Keratinocyte (primary cell): ENCODE measurements around the gene FAF1. TPM values are rescaled to one million over a fixed set of nuclear protein-coding genes. Genes with fewer than 3 reads are reported as not detected.

Source experiments
- DNase-seq: peaks from one replicate; pipeline ENCODE4 v3.0.0-alpha.2; 2011; ENCODE audit warnings: low read depth, missing footprints, low spot score
- FAIRE-seq: peaks from 2 replicates; lab custom pipeline; 2011; peaks lifted over from hg19 to GRCh38; lab: Jason Lieb, UNC
- H2AFZ ChIP-seq: 2 replicates; pipeline ENCODE4 v1.6.0; 2012; ENCODE audit warnings: low read length, control low read depth, inconsistent platforms; ENCODE audit not compliant: control insufficient read depth
- H3K27ac ChIP-seq: 2 replicates; pipeline ENCODE4 v1.5.1; 2011; ENCODE audit warnings: low read length; ENCODE audit not compliant: control insufficient read depth, insufficient read depth
- H3K27me3 ChIP-seq: 3 replicates; pipeline ENCODE4 v1.6.0; 2011; ENCODE audit warnings: low read length; ENCODE audit not compliant: control insufficient read depth, insufficient read depth; ENCODE audit errors: extremely low read depth
- H3K36me3 ChIP-seq, 2 experiments: 2 replicates in 1 of 2; 3 replicates in 1 of 2; pipeline ENCODE4 v1.5.1; 2011; ENCODE audit warnings: low read length in 2 of 2, mild to moderate bottlenecking in 1 of 2; ENCODE audit not compliant: control insufficient read depth in 2 of 2, insufficient read depth in 2 of 2; ENCODE audit errors: extremely low read depth in 1 of 2
- H3K4me1 ChIP-seq: 3 replicates; pipeline ENCODE4 v1.5.1; 2011; ENCODE audit warnings: low read length; ENCODE audit not compliant: control insufficient read depth, insufficient read depth; ENCODE audit errors: extremely low read depth
- H3K4me2 ChIP-seq: 3 replicates; pipeline ENCODE4 v1.6.0; 2011; ENCODE audit warnings: low read depth, low read length; ENCODE audit not compliant: control insufficient read depth, insufficient read depth; ENCODE audit errors: extremely low read depth
- H3K4me3 ChIP-seq, 3 experiments: fragments of 200-600 bp in 1 of 3; sonication (generic) in 1 of 3; 2 replicates in 2 of 3; 3 replicates in 1 of 3; pipeline ENCODE4 v1.5.1; 2011 to 2016; ENCODE audit warnings: low read length in 3 of 3, mild to moderate bottlenecking in 3 of 3, control low read depth in 2 of 3, inconsistent platforms in 1 of 3, low read depth in 1 of 3, mixed read lengths in 1 of 3, mixed run types in 1 of 3, moderate library complexity in 1 of 3; ENCODE audit not compliant: control insufficient read depth in 2 of 3, insufficient read depth in 2 of 3; ENCODE audit errors: extremely low read depth in 1 of 3
- H3K79me2 ChIP-seq: 2 replicates; pipeline ENCODE4 v1.6.0; 2012; ENCODE audit warnings: low read length; ENCODE audit not compliant: control insufficient read depth, insufficient read depth
- H3K9ac ChIP-seq: 3 replicates; pipeline ENCODE4 v1.6.0; 2011; ENCODE audit warnings: low read length; ENCODE audit not compliant: control insufficient read depth, insufficient read depth; ENCODE audit errors: extremely low read depth
- H3K9me1 ChIP-seq: 3 replicates; pipeline ENCODE4 v1.6.0; 2011; ENCODE audit warnings: low read length; ENCODE audit not compliant: control insufficient read depth, insufficient read depth; ENCODE audit errors: extremely low read depth
- H3K9me3 ChIP-seq: 2 replicates; pipeline ENCODE4 v1.5.1; 2012; ENCODE audit warnings: low read depth, low read length; ENCODE audit not compliant: control insufficient read depth
- H4K20me1 ChIP-seq: 3 replicates; pipeline ENCODE4 v1.6.0; 2011; ENCODE audit warnings: low read length; ENCODE audit not compliant: control insufficient read depth, insufficient read depth; ENCODE audit errors: extremely low read depth
- CTCF ChIP-seq, 3 experiments: IDR thresholded peaks in 1 of 3; conservative IDR thresholded peaks in 1 of 3; optimal IDR thresholded peaks in 1 of 3; 2 replicates in 2 of 3; 3 replicates in 1 of 3; pipeline versions ENCODE3 to v1.5.1; 2011; ENCODE audit warnings: low read length in 3 of 3, mild to moderate bottlenecking in 3 of 3, moderate library complexity in 2 of 3, control low read depth in 1 of 3, inconsistent platforms in 1 of 3; ENCODE audit not compliant: insufficient read depth in 2 of 3; ENCODE audit errors: extremely low read depth in 1 of 3
- EZH2 ChIP-seq: IDR thresholded peaks from one replicate; pipeline ENCODE4 v1.6.1; 2012; ENCODE audit warnings: inconsistent platforms, mild to moderate bottlenecking, low read length, moderate library complexity
- dilution Hi-C: fragments of 300-500 bp; cut with MboI; formaldehyde crosslinking; loops from one replicate; pipeline ENCODE4 v1.7.0; 2020; ENCODE audit warnings: low sequenced_read_pairs; ENCODE audit not compliant: extremely low pct_ligation_motif_present
- polyA plus RNA-seq, 5 experiments: library from polyadenylated mRNA; depleted of rRNA in 3 of 5; stranded (reverse) in 3 of 5; stranded (forward) in 1 of 5; unstranded in 1 of 5; fragments of >200 nt; gene quantifications; 1 replicate in 1 of 5; 2 replicates in 3 of 5; 3 replicates in 1 of 5; pipeline versions ENCODE4 v1.2.1 to v1.2.3, GENCODE V29; 2011 to 2012; ENCODE audit warnings: missing spikeins in 2 of 5, low read depth in 1 of 5, low replicate concordance in 1 of 5

Gene FAF1
- polyA plus RNA-seq, 1 donor (not counting 4 experiments of a cell fraction or from before 2014, with no cell fraction given) = 33.1 TPM

GRCh38 chr1:50631161-50631560 is 328.9 kb downstream of the FAF1 start:
- Histone ChIP-seq H2AFZ (no peak overlapping the region), H4K20me1 (no peaks in the 10 kb centered on the region), H3K27me3 (no peaks in the 10 kb centered on the region), H3K9ac (no peak overlapping the region), H3K27ac (no peak overlapping the region), H3K4me1 (no peaks in the 10 kb centered on the region), H3K36me3 (no peaks in the 10 kb centered on the region), H3K79me2 (no peaks in the 10 kb centered on the region), H3K4me3 (no peak overlapping the region), H3K9me1 (no peaks in the 10 kb centered on the region), H3K4me2 (no peak overlapping the region), H3K9me3 (no peaks in the 10 kb centered on the region)
- TF ChIP-seq CTCF (optimal IDR thresholded peaks at IDR 0.05 in 1 of 3, IDR thresholded peaks at IDR 0.05 in 1 of 3, conservative IDR thresholded peaks at IDR 0.05 in 1 of 3; ENCODE audit: extremely low read depth in 1 of 3, insufficient read depth in 2 of 3, low read length in 3 of 3) = no peak
- no peak for TF ChIP-seq EZH2
- FAIRE-seq = no peak
- no peak for DNase-seq
- dilution Hi-C loops = no loop called here

- dilution Hi-C loops = no loop called here
- no peak overlapping the region for H3K27ac ChIP-seq
- TF ChIP-seq EZH2 = no peak
- TF ChIP-seq CTCF (optimal IDR thresholded peaks at IDR 0.05 in 1 of 3, IDR thresholded peaks at IDR 0.05 in 1 of 3, conservative IDR thresholded peaks at IDR 0.05 in 1 of 3; ENCODE audit: extremely low read depth in 1 of 3, insufficient read depth in 2 of 3, low read length in 3 of 3) = no peak
- no peak overlapping the region for H2AFZ ChIP-seq
- H3K9me3 ChIP-seq = no peaks in the 10 kb centered on the region
- no peak overlapping the region for H3K4me3 ChIP-seq
- H3K27me3 ChIP-seq = no peaks in the 10 kb centered on the region
- FAIRE-seq (no peak), DNase-seq (no peak)
- no peak overlapping the region for H3K4me2 ChIP-seq
- H3K4me1 ChIP-seq = peaks cover 12% of the 10 kb centered on the region
- no peaks in the 10 kb centered on the region for H4K20me1 ChIP-seq
- H3K9ac ChIP-seq = no peak overlapping the region
- H3K9me1 ChIP-seq = no peaks in the 10 kb centered on the region
- no peaks in the 10 kb centered on the region for H3K79me2 ChIP-seq
- no peaks in the 10 kb centered on the region for H3K36me3 ChIP-seq
Measured at GRCh38 chr1:50622259-50622658, 337.8 kb downstream of the FAF1 start.
